Osteoblast (primary cell): ENCODE data around the gene ROCK2. TPM values are rescaled to one million over a fixed set of nuclear protein-coding genes. Genes with fewer than 3 reads are reported as not detected.

Source experiments
- DNase-seq: peaks from one replicate; pipeline ENCODE4 v3.0.0; 2011; ENCODE audit warnings: low spot score, mixed read lengths; ENCODE audit not compliant: insufficient read length; ENCODE audit errors: missing footprints
- H2AFZ ChIP-seq: 2 replicates; pipeline ENCODE4 v1.6.0; 2011; ENCODE audit warnings: mild to moderate bottlenecking, low read length
- H3K27ac ChIP-seq: 2 replicates; pipeline ENCODE4 v1.5.1; 2011; ENCODE audit warnings: mild to moderate bottlenecking, low read depth, low read length, moderate library complexity
- H3K27me3 ChIP-seq: 2 replicates; pipeline ENCODE4 v1.6.0; 2012; ENCODE audit warnings: mild to moderate bottlenecking, control low read depth, inconsistent platforms, low read length, moderate library complexity; ENCODE audit not compliant: insufficient read depth
- H3K36me3 ChIP-seq: 2 replicates; pipeline ENCODE4 v1.5.1; 2011; ENCODE audit warnings: mild to moderate bottlenecking, low read length, control low read depth, moderate library complexity; ENCODE audit not compliant: insufficient read depth
- H3K4me1 ChIP-seq: 2 replicates; pipeline ENCODE4 v1.5.1; 2011; ENCODE audit warnings: mild to moderate bottlenecking, low read length, control low read depth, moderate library complexity; ENCODE audit not compliant: insufficient read depth
- H3K4me2 ChIP-seq: 2 replicates; pipeline ENCODE4 v1.6.0; 2011; ENCODE audit warnings: mild to moderate bottlenecking, low read length; ENCODE audit not compliant: insufficient read depth
- H3K4me3 ChIP-seq: fragments of 200-600 bp; sonication (generic); 3 replicates; pipeline ENCODE4 v1.5.1; 2012; ENCODE audit warnings: mild to moderate bottlenecking, low read length, inconsistent platforms; ENCODE audit not compliant: insufficient read depth
- H3K79me2 ChIP-seq: 2 replicates; pipeline ENCODE4 v1.6.0; 2012; ENCODE audit warnings: mild to moderate bottlenecking, low read length, control low read depth, inconsistent platforms; ENCODE audit not compliant: insufficient read depth
- H3K9me3 ChIP-seq: 2 replicates; pipeline ENCODE4 v1.5.1; 2011; ENCODE audit warnings: low read depth, low read length, control low read depth
- H4K20me1 ChIP-seq: 2 replicates; pipeline ENCODE4 v1.6.0; 2012; ENCODE audit warnings: mild to moderate bottlenecking, low read length, control low read depth; ENCODE audit not compliant: insufficient read depth
- CTCF ChIP-seq: IDR thresholded peaks from 2 replicates; pipeline ENCODE4 v1.5.1; 2011; ENCODE audit warnings: mild to moderate bottlenecking, low read depth, low read length, moderate library complexity; ENCODE audit errors: extremely low read depth
- total RNA-seq: library from RNA; depleted of rRNA; stranded (reverse); fragments of >200 nt; gene quantifications from 2 replicates; pipeline ENCODE4 v1.2.3, GENCODE V29; 2012

ROCK2 gene
- total RNA-seq, 1 donor, result 59.7 TPM

- Histone ChIP-seq H3K27ac (no peak overlapping the region), H3K9me3 (no peaks in the 10 kb centered on the region), H4K20me1 (no peaks in the 10 kb centered on the region), H3K4me3 (no peak overlapping the region), H3K79me2 (no peaks in the 10 kb centered on the region), H3K36me3 (no peaks in the 10 kb centered on the region), H3K4me1 (no peaks in the 10 kb centered on the region), H3K4me2 (no peak overlapping the region), H2AFZ (no peak overlapping the region), H3K27me3 (peaks cover 17% of the 10 kb centered on the region)
- peak; percentile 89 for DNase-seq
- no peak for TF ChIP-seq CTCF
Measured at GRCh38 chr2:11140492-11140891, 203.9 kb downstream of the ROCK2 start.

DNA sequence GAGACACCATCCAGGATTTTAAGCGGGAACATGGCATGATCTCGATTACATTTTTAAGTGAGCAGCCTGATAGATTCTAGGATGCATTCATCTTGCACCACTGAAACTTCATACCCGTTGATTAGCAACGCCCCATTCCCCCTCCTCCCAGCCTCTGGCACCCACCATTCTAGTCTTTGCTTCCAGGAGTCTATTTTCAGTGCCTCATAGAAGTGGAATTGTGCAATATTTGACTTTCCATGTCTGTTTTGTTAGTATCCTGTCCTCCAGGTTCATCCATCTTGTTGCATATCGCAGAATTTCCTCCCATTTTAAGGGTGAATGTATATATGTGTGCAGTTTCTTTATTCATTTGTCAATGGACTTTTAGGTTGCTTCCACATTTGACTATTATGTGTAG, 210.1 kb downstream of the ROCK2 start:
- Histone ChIP-seq H3K36me3 (no peaks in the 10 kb centered on the region), H3K4me2 (no peak overlapping the region), H3K27me3 (peaks cover 9% of the 10 kb centered on the region), H2AFZ (no peak overlapping the region), H4K20me1 (no peaks in the 10 kb centered on the region), H3K79me2 (no peaks in the 10 kb centered on the region), H3K4me3 (no peak overlapping the region), H3K27ac (no peak overlapping the region), H3K9me3 (no peaks in the 10 kb centered on the region), H3K4me1 (peaks cover 16% of the 10 kb centered on the region)
- no peak for DNase-seq
- no peak for TF ChIP-seq CTCF

DNA sequence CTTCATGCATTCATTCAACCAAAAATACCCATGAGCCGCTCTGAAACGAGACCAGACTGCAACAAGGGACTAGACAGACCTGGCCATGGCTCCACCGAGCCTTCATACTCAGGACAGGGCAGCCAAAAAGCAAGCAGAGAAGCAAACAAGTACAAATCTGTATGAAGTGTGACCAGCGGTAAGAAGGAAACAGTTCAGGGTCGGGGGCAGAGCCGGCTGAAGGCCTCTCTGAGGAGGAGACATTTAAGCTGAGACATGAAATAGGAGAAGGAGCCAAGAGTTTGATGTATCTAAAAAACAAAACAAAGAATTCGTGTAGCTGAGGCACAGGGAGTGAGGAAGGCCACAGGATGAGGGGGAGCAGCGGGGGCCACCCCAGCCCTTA, 210.5 kb downstream of the ROCK2 start:
- no peaks in the 10 kb centered on the region for H3K36me3 ChIP-seq
- H3K4me3 ChIP-seq, result peak overlapping the region; percentile 82
- H3K4me1 ChIP-seq, result peaks cover 16% of the 10 kb centered on the region
- no peak for TF ChIP-seq CTCF
- H3K79me2 ChIP-seq, result no peaks in the 10 kb centered on the region
- peak overlapping the region; percentile 100 for H3K4me2 ChIP-seq
- H3K27me3 ChIP-seq, result peaks cover 9% of the 10 kb centered on the region
- no peaks in the 10 kb centered on the region for H4K20me1 ChIP-seq
- H3K9me3 ChIP-seq, result no peaks in the 10 kb centered on the region
- peak overlapping the region; percentile 94 for H2AFZ ChIP-seq
- H3K27ac ChIP-seq, result no peak overlapping the region
- DNase-seq, result no peak

DNA sequence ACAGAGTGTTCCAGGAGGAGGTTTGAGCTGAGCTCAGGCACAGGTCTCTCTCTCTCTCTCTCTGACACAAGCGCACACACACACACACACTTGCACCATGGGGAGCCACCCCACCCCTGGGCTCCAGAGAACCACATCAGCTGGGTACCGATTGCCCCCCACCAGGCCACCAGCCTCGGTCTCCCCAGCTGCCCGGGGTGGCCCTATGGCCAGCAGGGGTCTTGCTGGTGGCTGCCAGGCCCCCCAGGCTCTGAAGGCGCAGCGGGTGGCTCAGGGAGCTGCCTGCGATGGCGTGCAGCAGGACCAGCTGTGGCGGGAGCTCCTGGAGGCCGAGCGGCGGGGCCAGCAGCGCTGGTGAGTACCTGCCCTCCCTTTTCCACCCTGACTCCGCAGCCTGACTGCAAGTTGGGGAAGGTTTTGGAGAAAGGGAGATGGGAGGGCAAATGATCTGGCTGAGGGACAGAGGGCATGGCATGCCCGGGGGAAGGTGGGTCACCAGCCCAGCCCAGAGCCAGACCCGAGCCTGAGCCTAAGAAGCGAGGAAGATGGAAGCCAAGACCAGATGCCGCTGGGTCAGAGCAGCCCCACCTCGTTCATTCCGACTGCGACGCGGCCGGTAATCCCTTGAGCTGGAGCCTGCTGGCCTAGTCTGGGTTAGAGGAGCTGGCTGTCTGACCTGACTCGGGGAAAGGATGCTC, 211.0 kb downstream of the ROCK2 start:
- peaks cover 9% of the 10 kb centered on the region for H3K27me3 ChIP-seq
- H3K36me3 ChIP-seq, result no peaks in the 10 kb centered on the region
- H3K27ac ChIP-seq, result peak overlapping the region; percentile 65
- peak overlapping the region; percentile 94 for H2AFZ ChIP-seq
- H4K20me1 ChIP-seq, result no peaks in the 10 kb centered on the region
- H3K4me2 ChIP-seq, result peak overlapping the region; percentile 100
- peaks cover 18% of the 10 kb centered on the region for H3K4me1 ChIP-seq
- H3K9me3 ChIP-seq, result no peaks in the 10 kb centered on the region
- peak overlapping the region; percentile 82 for H3K4me3 ChIP-seq
- no peaks in the 10 kb centered on the region for H3K79me2 ChIP-seq
- TF ChIP-seq CTCF, result no peak
- DNase-seq, result no peak
